SK-N-SH (cell line): ENCODE data around the gene VANGL2. TPM values are rescaled to one million over a fixed set of nuclear protein-coding genes. Genes with fewer than 3 reads are reported as not detected.
A peak's percentile ranks its signal among the peaks of the same experiment; 100 is the strongest.

ENCODE experiments used
- CTCF ChIA-PET: fragments of 300-600, 350-600 bp; formaldehyde crosslinking; extraction: SDS; loops from one replicate; lab custom pipeline; 2021; lab: Yijun Ruan, JAX
- POLR2A ChIA-PET: fragments of 350-600 bp; sonication (Branson Sonifier 250); formaldehyde crosslinking; extraction: SDS; loops from one replicate; lab custom pipeline; 2020; ENCODE audit warnings: antibody characterized with exemption, inconsistent platforms; lab: Yijun Ruan, JAX
- DNase-seq: peaks from one replicate; pipeline ENCODE4 v3.0.0; 2012
- H2AFZ ChIP-seq: fragments of 200-600 bp; sonication (generic); 2 replicates; pipeline ENCODE4 v1.8.1; 2016; ENCODE audit warnings: antibody characterized with exemption, mild to moderate bottlenecking, low read depth
- H3F3A ChIP-seq: fragments of 200-600 bp; sonication (generic); replicated peaks from 2 replicates; pipeline ENCODE3; 2016; ENCODE audit warnings: antibody characterized with exemption, mild to moderate bottlenecking; ENCODE audit not compliant: insufficient read depth
- H3K27ac ChIP-seq, 2 experiments: fragments of 200-500 bp in 1 of 2; fragments of 200-600 bp in 1 of 2; sonication (Bioruptor generic) in 1 of 2; sonication (generic), shearing (Covaris generic) in 1 of 2; 2 replicates each; pipeline versions ENCODE4 v1.5.1 to v1.6.1; 2014 to 2016; ENCODE audit warnings: low read depth in 2 of 2, inconsistent platforms in 1 of 2, low read length in 1 of 2, mild to moderate bottlenecking in 1 of 2, mixed read lengths in 1 of 2
- H3K27me3 ChIP-seq: fragments of 200-600 bp; sonication (generic), shearing (Covaris generic); 2 replicates; pipeline ENCODE4 v1.6.1; 2016; ENCODE audit warnings: mixed run types; ENCODE audit not compliant: insufficient read depth
- H3K36me3 ChIP-seq, 2 experiments: fragments of 200-500 bp in 1 of 2; fragments of 200-600 bp in 1 of 2; sonication (Bioruptor generic) in 1 of 2; sonication (generic) in 1 of 2; replicated peaks in 1 of 2; 2 replicates each; pipeline versions ENCODE3 to v1.5.1; 2014 to 2016; ENCODE audit warnings: low read length in 1 of 2, mild to moderate bottlenecking in 1 of 2; ENCODE audit not compliant: insufficient read depth in 2 of 2, control insufficient read depth in 1 of 2
- H3K4me1 ChIP-seq, 2 experiments: fragments of 200-500 bp in 1 of 2; fragments of 200-600 bp in 1 of 2; sonication (Bioruptor generic) in 1 of 2; sonication (generic), shearing (Covaris generic) in 1 of 2; 2 replicates each; pipeline versions ENCODE4 v1.5.1 to v1.6.1; 2014 to 2016; ENCODE audit warnings: low read depth in 1 of 2, low read length in 1 of 2, mixed run types in 1 of 2; ENCODE audit not compliant: insufficient read depth in 2 of 2, control insufficient read depth in 1 of 2
- H3K4me2 ChIP-seq: fragments of 200-600 bp; sonication (generic), shearing (Covaris generic); 2 replicates; pipeline ENCODE4 v1.6.1; 2017; ENCODE audit warnings: mixed run types
- H3K4me3 ChIP-seq, 2 experiments: fragments of 200-500 bp in 1 of 2; fragments of 200-600 bp in 1 of 2; sonication (Bioruptor generic) in 1 of 2; sonication (generic), shearing (Covaris generic) in 1 of 2; 2 replicates each; pipeline versions ENCODE4 v1.5.1 to v1.8.1; 2014 to 2016; ENCODE audit warnings: low read depth in 2 of 2, inconsistent platforms in 1 of 2, low read length in 1 of 2, mild to moderate bottlenecking in 1 of 2, mixed read lengths in 1 of 2, moderate library complexity in 1 of 2
- H3K79me2 ChIP-seq: fragments of 200-600 bp; sonication (generic); 2 replicates; pipeline ENCODE4 v1.8.1; 2017; ENCODE audit warnings: mild to moderate bottlenecking; ENCODE audit not compliant: insufficient read depth
- H3K9ac ChIP-seq: fragments of 200-600 bp; sonication (generic); 2 replicates; pipeline ENCODE4 v1.6.1; 2017; ENCODE audit warnings: mixed run types
- H3K9me2 ChIP-seq: fragments of 200-600 bp; sonication (generic); 2 replicates; pipeline ENCODE4 v1.6.1; 2017; ENCODE audit warnings: mixed run types
- H3K9me3 ChIP-seq: fragments of 200-600 bp; sonication (generic); 2 replicates; pipeline ENCODE4 v1.6.1; 2017; ENCODE audit warnings: mixed run types, mild to moderate bottlenecking, moderate library complexity
- H4K20me1 ChIP-seq: fragments of 200-600 bp; sonication (generic); 2 replicates; pipeline ENCODE4 v1.6.1; 2017; ENCODE audit warnings: mild to moderate bottlenecking, mixed run types; ENCODE audit not compliant: insufficient read depth
- CTCF ChIP-seq: fragments of 200-600 bp; sonication (generic); IDR thresholded peaks from 2 replicates; pipeline ENCODE4 v1.6.1; 2017; ENCODE audit warnings: antibody characterized with exemption, mild to moderate bottlenecking, moderate library complexity
- FOSL2 ChIP-seq: IDR thresholded peaks from 2 replicates; pipeline ENCODE4 v1.4.0; 2012; ENCODE audit warnings: low read depth, mild to moderate bottlenecking, moderate library complexity, borderline replicate concordance
- FOXJ3 ChIP-seq: sonication (generic); formaldehyde crosslinking; IDR thresholded peaks from 2 replicates; pipeline ENCODE4 v1.5.1; 2020; ENCODE audit warnings: mild to moderate bottlenecking, missing genetic modification reagents
- FOXM1 ChIP-seq: IDR thresholded peaks from 2 replicates; pipeline ENCODE4 v1.4.0; 2012; ENCODE audit warnings: low read depth, mild to moderate bottlenecking
- GATA2 ChIP-seq: sonication (generic); formaldehyde crosslinking; IDR thresholded peaks from 2 replicates; pipeline ENCODE4 v1.5.0; 2020; ENCODE audit warnings: mild to moderate bottlenecking, missing genetic modification reagents
- MXI1 ChIP-seq: IDR thresholded peaks from 2 replicates; pipeline ENCODE4 v1.6.1; 2012; ENCODE audit warnings: mild to moderate bottlenecking, low read depth, low read length, improper control_type of control experiment
- NFIC ChIP-seq: IDR thresholded peaks from 2 replicates; pipeline ENCODE4 v1.4.0; 2012; ENCODE audit warnings: borderline replicate concordance
- PBX3 ChIP-seq: IDR thresholded peaks from 2 replicates; pipeline ENCODE4; 2012
- POLR2AphosphoS5 ChIP-seq: IDR thresholded peaks from 2 replicates; pipeline ENCODE4 v1.6.1; 2012; ENCODE audit warnings: low read depth, low read length
- RAD21 ChIP-seq: IDR thresholded peaks from 2 replicates; pipeline ENCODE4 v1.6.1; 2012; ENCODE audit warnings: mild to moderate bottlenecking, low read length
- RCOR1 ChIP-seq: fragments of 150-350 bp; IDR thresholded peaks from 2 replicates; pipeline ENCODE4 v1.6.1; 2017; ENCODE audit warnings: antibody characterized with exemption, low read length
- SIN3A ChIP-seq: IDR thresholded peaks from 2 replicates; pipeline ENCODE4 v1.6.1; 2012; ENCODE audit warnings: low read depth, mild to moderate bottlenecking, low read length, moderate library complexity, borderline replicate concordance
- SMC3 ChIP-seq: IDR thresholded peaks from 2 replicates; pipeline ENCODE4 v1.6.1; 2012; ENCODE audit warnings: low read depth, low read length, improper control_type of control experiment
- WGBS: methylation state at CpG from one replicate; pipeline ENCODE4 v1.1.6; 2017; ENCODE audit warnings: low lambda C conversion rate; 5-methylcytosine and 5-hydroxymethylcytosine counted together
- polyA plus RNA-seq, 3 experiments: library from polyadenylated mRNA; depleted of rRNA; stranded (reverse); fragments of >200 nt; gene quantifications; 2 replicates each; pipeline ENCODE4 v1.2.3, GENCODE V29; 2012
- TF ChIP-seq, protein P1 (sequence below): IDR thresholded peaks from 2 replicates; pipeline ENCODE4 v1.4.0; 2012; ENCODE audit warnings: low read depth
- TF ChIP-seq, protein P2 (sequence below): IDR thresholded peaks from 2 replicates; pipeline ENCODE4 v1.6.1; 2012; ENCODE audit warnings: mild to moderate bottlenecking, low read depth, low read length, moderate library complexity

The VANGL2 gene
- polyA plus RNA-seq, 1 of the 3 experiments (the other 2 are of a cell fraction): 13.4 TPM

DNA sequence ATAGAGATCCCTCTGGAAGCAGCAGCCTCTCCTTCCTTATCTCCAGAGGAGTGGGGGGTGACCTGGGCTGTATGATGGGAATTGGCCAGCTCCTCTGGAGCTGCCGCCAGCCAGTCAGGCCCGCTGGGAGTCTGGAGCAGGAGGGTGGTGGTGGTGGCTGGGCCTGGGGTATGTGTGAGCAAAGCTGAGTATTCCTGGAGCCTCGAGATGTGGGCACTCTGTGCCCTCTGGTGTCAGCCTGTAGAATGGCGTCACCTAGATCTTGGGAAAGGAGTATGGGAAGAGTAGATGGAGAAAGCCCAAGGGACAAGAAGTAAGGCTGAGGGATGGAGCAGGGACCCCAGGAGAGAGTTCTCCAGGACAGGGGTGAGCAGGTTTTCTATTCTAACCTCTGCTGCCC is 16.0 kb downstream of the VANGL2 start:
- peak; percentile 80 for TF ChIP-seq RAD21
- peak; percentile 60 for TF ChIP-seq SMC3
- TF ChIP-seq SIN3A: no peak
- TF ChIP-seq CTCF: peak; percentile 59
- no peak overlapping the region for H3K27ac ChIP-seq
- ChIA-PET POLR2A (interaction anchor here (1.2 kb wide), 1 partner anchor 40 kb away, joined by 3 read pairs; no protein-coding TSS in a partner anchor), CTCF (interaction anchor here (0.6 to 1.9 kb wide), 12 partner anchors 14 to 223 kb away, joined by 3 to 11 read pairs (median 4); no protein-coding TSS in a partner anchor)
- WGBS: 51% methylated on average over 4 of the region's 4 CpGs
- DNase-seq: peak; percentile 74
- H3F3A ChIP-seq: no peaks in the 10 kb centered on the region
- peaks cover 0 to 6% of the 10 kb centered on the region in 2 experiments for H3K36me3 ChIP-seq
- H3K9ac ChIP-seq: no peak overlapping the region
- H3K4me3 ChIP-seq: no peak overlapping the region
- H3K79me2 ChIP-seq: no peaks in the 10 kb centered on the region
- peaks cover 0 to 13% of the 10 kb centered on the region in 2 experiments; a peak in 1 of 4 replicates for H3K4me1 ChIP-seq
- H2AFZ ChIP-seq: no peak overlapping the region
- no peaks in the 10 kb centered on the region for H4K20me1 ChIP-seq
- H3K27me3 ChIP-seq: no peaks in the 10 kb centered on the region
- no peak overlapping the region for H3K4me2 ChIP-seq
- no peaks in the 10 kb centered on the region for H3K9me2 ChIP-seq
- H3K9me3 ChIP-seq: no peaks in the 10 kb centered on the region

DNA sequence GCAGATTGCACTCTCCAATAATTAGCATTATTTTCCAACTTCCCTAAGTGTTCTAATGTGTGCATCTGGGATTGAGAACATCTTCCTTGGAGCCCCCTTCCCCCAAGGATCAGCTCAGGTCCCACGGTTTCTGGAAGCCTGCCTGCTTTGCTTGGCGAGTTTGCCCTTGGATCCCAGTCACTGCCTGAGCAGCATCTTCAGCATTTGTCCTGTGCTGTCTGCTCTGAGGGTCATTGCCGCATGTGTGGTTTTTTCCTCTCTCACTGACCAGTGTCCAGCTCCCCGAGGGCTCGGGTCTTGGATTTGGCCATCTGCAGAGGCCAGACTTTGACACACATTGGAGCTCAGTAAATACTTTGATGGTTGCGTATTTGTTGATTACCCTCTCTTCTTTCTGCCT is 18.1 kb downstream of the VANGL2 start:
- Histone ChIP-seq H3K79me2 (no peaks in the 10 kb centered on the region), H3K9ac (no peak overlapping the region), H3K9me3 (no peaks in the 10 kb centered on the region), H3K36me3 (peaks cover 0 to 13% of the 10 kb centered on the region in 2 experiments), H3K4me3 (no peak overlapping the region), H3F3A (no peaks in the 10 kb centered on the region), H3K4me2 (no peak overlapping the region), H2AFZ (no peak overlapping the region), H3K9me2 (no peaks in the 10 kb centered on the region), H3K27me3 (no peaks in the 10 kb centered on the region), H3K4me1 (peaks cover 0 to 16% of the 10 kb centered on the region in 2 experiments; a peak in 1 of 4 replicates), H4K20me1 (no peaks in the 10 kb centered on the region), H3K27ac (no peak overlapping the region)
- ChIA-PET CTCF (interaction anchor here (2.0 kb wide), 1 partner anchor 42 kb away, joined by 7 read pairs; no protein-coding TSS in a partner anchor), POLR2A (no interaction called here)
- TF ChIP-seq RCOR1 (no peak), GATA2 (no peak), FOXJ3 (CRISPR knock-in tag) (no peak), NFIC (no peak), PBX3 (no peak), FOXM1 (no peak), FOSL2 (no peak), SMC3 (no peak), MXI1 (no peak), POLR2AphosphoS5 (no peak)
- TF ChIP-seq, protein P1, sequence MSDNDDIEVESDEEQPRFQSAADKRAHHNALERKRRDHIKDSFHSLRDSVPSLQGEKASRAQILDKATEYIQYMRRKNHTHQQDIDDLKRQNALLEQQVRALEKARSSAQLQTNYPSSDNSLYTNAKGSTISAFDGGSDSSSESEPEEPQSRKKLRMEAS: no peak
- TF ChIP-seq, protein P2, sequence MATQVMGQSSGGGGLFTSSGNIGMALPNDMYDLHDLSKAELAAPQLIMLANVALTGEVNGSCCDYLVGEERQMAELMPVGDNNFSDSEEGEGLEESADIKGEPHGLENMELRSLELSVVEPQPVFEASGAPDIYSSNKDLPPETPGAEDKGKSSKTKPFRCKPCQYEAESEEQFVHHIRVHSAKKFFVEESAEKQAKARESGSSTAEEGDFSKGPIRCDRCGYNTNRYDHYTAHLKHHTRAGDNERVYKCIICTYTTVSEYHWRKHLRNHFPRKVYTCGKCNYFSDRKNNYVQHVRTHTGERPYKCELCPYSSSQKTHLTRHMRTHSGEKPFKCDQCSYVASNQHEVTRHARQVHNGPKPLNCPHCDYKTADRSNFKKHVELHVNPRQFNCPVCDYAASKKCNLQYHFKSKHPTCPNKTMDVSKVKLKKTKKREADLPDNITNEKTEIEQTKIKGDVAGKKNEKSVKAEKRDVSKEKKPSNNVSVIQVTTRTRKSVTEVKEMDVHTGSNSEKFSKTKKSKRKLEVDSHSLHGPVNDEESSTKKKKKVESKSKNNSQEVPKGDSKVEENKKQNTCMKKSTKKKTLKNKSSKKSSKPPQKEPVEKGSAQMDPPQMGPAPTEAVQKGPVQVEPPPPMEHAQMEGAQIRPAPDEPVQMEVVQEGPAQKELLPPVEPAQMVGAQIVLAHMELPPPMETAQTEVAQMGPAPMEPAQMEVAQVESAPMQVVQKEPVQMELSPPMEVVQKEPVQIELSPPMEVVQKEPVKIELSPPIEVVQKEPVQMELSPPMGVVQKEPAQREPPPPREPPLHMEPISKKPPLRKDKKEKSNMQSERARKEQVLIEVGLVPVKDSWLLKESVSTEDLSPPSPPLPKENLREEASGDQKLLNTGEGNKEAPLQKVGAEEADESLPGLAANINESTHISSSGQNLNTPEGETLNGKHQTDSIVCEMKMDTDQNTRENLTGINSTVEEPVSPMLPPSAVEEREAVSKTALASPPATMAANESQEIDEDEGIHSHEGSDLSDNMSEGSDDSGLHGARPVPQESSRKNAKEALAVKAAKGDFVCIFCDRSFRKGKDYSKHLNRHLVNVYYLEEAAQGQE: no peak
- WGBS: 75% methylated on average over 6 of the region's 6 CpGs
- no peak for DNase-seq
